SU-DHL-6 (cell line): Measurements from ENCODE around the gene MADD.

Source experiments
- CTCF ChIP-seq: fragments of 200-600 bp; sonication (generic); IDR thresholded peaks from one replicate; pipeline ENCODE4 v1.5.1; 2017; ENCODE audit warnings: antibody characterized with exemption, mild to moderate bottlenecking, low read length, moderate library complexity; ENCODE audit not compliant: insufficient read depth, poor library complexity, severe bottlenecking
- EZH2phosphoT487 ChIP-seq: fragments of 200-600 bp; sonication (generic), shearing (Covaris generic); conservative IDR thresholded peaks from 2 replicates; pipeline ENCODE4 v1.6.1; 2018; ENCODE audit warnings: mild to moderate bottlenecking, antibody characterized with exemption, low read length, moderate library complexity, mixed read lengths

GRCh38 chr11:47296045-47296444 is 26.1 kb downstream of the MADD start:
- no peak for TF ChIP-seq CTCF
- TF ChIP-seq EZH2phosphoT487: no peak
